B cell (primary cell): ENCODE data around the gene P3H3. TPM values are rescaled to one million over a fixed set of nuclear protein-coding genes. Genes with fewer than 3 reads are reported as not detected.

Experiments
- ATAC-seq: fragments of 200-7000 bp; cut with Tn5 transposase; one replicate; pipeline ENCODE4 v1.10.0; 2021; ENCODE audit warnings: low read depth, mild to moderate bottlenecking, moderate number of reproducible peaks, moderate library complexity
- CTCF ChIA-PET: fragments of 350-600 bp; sonication (Branson Sonifier 250); formaldehyde crosslinking; loops from one replicate; lab custom pipeline; 2021; ENCODE audit warnings: antibody characterized with exemption, inconsistent platforms; lab: Charles Lee
- POLR2A ChIA-PET: fragments of 350-600 bp; sonication (Branson Sonifier 250); formaldehyde crosslinking; loops from one replicate; lab custom pipeline; 2021; ENCODE audit warnings: antibody characterized with exemption; lab: Charles Lee
- DNase-seq: peaks from one replicate; pipeline ENCODE4 v3.0.0; 2013
- H2AFZ ChIP-seq: 2 replicates; pipeline ENCODE4 v1.6.1; 2012; ENCODE audit warnings: mild to moderate bottlenecking, low read depth, low read length; ENCODE audit not compliant: insufficient read depth, poor library complexity, severe bottlenecking
- H3K27ac ChIP-seq, 2 donors: 1 replicate in 1 of 2; 2 replicates in 1 of 2; pipeline ENCODE4 v1.5.1; 2012 to 2013; ENCODE audit warnings: low read length in 2 of 2, mild to moderate bottlenecking in 2 of 2, moderate library complexity in 1 of 2
- H3K27me3 ChIP-seq, 4 experiments: fragments of 200-600 bp in 1 of 4; sonication (generic) in 1 of 4; replicated peaks in 1 of 4; 1 replicate in 2 of 4; 2 replicates in 2 of 4; pipeline versions ENCODE4 v1.6.1 to v1.7.0; 2013 to 2016; ENCODE audit warnings: low read length in 3 of 4, mild to moderate bottlenecking in 2 of 4, mixed read lengths in 1 of 4, moderate library complexity in 1 of 4; ENCODE audit not compliant: insufficient read depth in 4 of 4, control insufficient read depth in 3 of 4; ENCODE audit errors: control extremely low read depth in 1 of 4
- H3K36me3 ChIP-seq, 2 experiments: replicated peaks in 1 of 2; 1 replicate in 1 of 2; 2 replicates in 1 of 2; pipeline versions ENCODE4 v1.6.1 to v1.7.1; 2013; ENCODE audit warnings: low read length in 1 of 2; ENCODE audit not compliant: insufficient read depth in 2 of 2, control insufficient read depth in 1 of 2; ENCODE audit errors: control extremely low read depth in 1 of 2, extremely low read depth in 1 of 2
- H3K4me1 ChIP-seq, 2 donors: fragments of 200-600 bp in 1 of 2; sonication (generic) in 1 of 2; 1 replicate in 1 of 2; 2 replicates in 1 of 2; pipeline versions ENCODE4 v1.5.1 to v1.6.1; 2013 to 2017; ENCODE audit warnings: low read length in 2 of 2; ENCODE audit not compliant: control insufficient read depth in 2 of 2, insufficient read depth in 2 of 2
- H3K4me2 ChIP-seq: replicated peaks from 2 replicates; pipeline ENCODE3; 2012; ENCODE audit warnings: mild to moderate bottlenecking, low read depth, low read length; ENCODE audit not compliant: poor library complexity, severe bottlenecking
- H3K4me3 ChIP-seq, 5 experiments: fragments of 200-600 bp in 1 of 5; sonication (generic) in 1 of 5; 1 replicate in 3 of 5; 2 replicates in 2 of 5; pipeline versions ENCODE4 v1.5.1 to v1.7.0; 2011 to 2016; ENCODE audit warnings: low read length in 4 of 5, mild to moderate bottlenecking in 4 of 5, low read depth in 2 of 5, control low read depth in 1 of 5, moderate library complexity in 1 of 5; ENCODE audit not compliant: insufficient read depth in 1 of 5; ENCODE audit errors: control extremely low read depth in 1 of 5, extremely low read depth in 1 of 5
- H3K79me2 ChIP-seq: fragments of 200-600 bp; sonication (generic); one replicate; pipeline ENCODE4 v1.6.0; 2016; ENCODE audit warnings: low read length; ENCODE audit not compliant: control insufficient read depth, insufficient read depth
- H3K9ac ChIP-seq: fragments of 200-600 bp; sonication (generic); 2 replicates; pipeline ENCODE4 v1.6.1; 2017; ENCODE audit warnings: mild to moderate bottlenecking, low read length, moderate library complexity
- H3K9me3 ChIP-seq, 3 donors: one replicate each; pipeline versions ENCODE4 v1.6.1 to v1.7.1; 2013; ENCODE audit warnings: low read length in 2 of 3; ENCODE audit not compliant: control insufficient read depth in 2 of 3, insufficient read depth in 1 of 3; ENCODE audit errors: control extremely low read depth in 1 of 3
- H4K20me1 ChIP-seq: 2 replicates; pipeline ENCODE4 v1.6.0; 2012; ENCODE audit warnings: mild to moderate bottlenecking, low read length; ENCODE audit not compliant: insufficient read depth, control insufficient read depth, poor library complexity, severe bottlenecking
- H3K27ac Mint-ChIP-seq: one replicate; pipeline ENCODE4 v1.8.0; 2021; ENCODE audit warnings: mixed read lengths
- H3K27me3 Mint-ChIP-seq: one replicate; pipeline ENCODE4 v1.8.0; 2021; ENCODE audit warnings: mixed read lengths
- H3K4me1 Mint-ChIP-seq: one replicate; pipeline ENCODE4 v1.8.0; 2021; ENCODE audit warnings: mixed read lengths
- H3K4me3 Mint-ChIP-seq: one replicate; pipeline ENCODE4 v1.8.0; 2021; ENCODE audit warnings: mixed read lengths
- H3K9me3 Mint-ChIP-seq: one replicate; pipeline ENCODE4 v1.8.0; 2022; ENCODE audit warnings: mixed read lengths; ENCODE audit not compliant: insufficient read depth
- EZH2 ChIP-seq: IDR thresholded peaks from 2 replicates; pipeline ENCODE4 v1.6.1; 2012; ENCODE audit warnings: borderline replicate concordance, low read depth, mild to moderate bottlenecking, moderate library complexity, low read length; ENCODE audit not compliant: insufficient read depth, poor library complexity, severe bottlenecking
- WGBS: methylation state at CpG from one replicate; pipeline ENCODE4 v1.1.5; 2013; ENCODE audit warnings: missing lambda C conversion rate; ENCODE audit not compliant: insufficient coverage; 5-methylcytosine and 5-hydroxymethylcytosine counted together
- intact Hi-C: fragments of 100-400 bp; cut with micrococcal nuclease; formaldehyde crosslinking; loops from one replicate; pipeline ENCODE4 v1.10.0; 2022
- polyA plus RNA-seq: library from polyadenylated mRNA; depleted of rRNA; stranded (reverse); fragments of >200 nt; gene quantifications from 2 replicates; pipeline ENCODE4 v1.2.3, GENCODE V29; 2012
- total RNA-seq, 2 donors: library from RNA; stranded (reverse); fragments of 120-200 nt in 1 of 2; gene quantifications; 1 replicate in 1 of 2; 2 replicates in 1 of 2; pipeline versions ENCODE4 v1.2.3 to v1.2.4, GENCODE V29; 2013 to 2022
- TF ChIP-seq, protein P1 (sequence below): fragments of 200-600 bp; IDR thresholded peaks from one replicate; pipeline ENCODE4 v1.8.0; 2022; ENCODE audit warnings: antibody characterized with exemption, mild to moderate bottlenecking

P3H3 gene
- total and polyA plus RNA-seq, 2 donors (not counting 1 experiment from before 2014, with no cell fraction given), result 0.09 TPM; not detected in 1

DNA sequence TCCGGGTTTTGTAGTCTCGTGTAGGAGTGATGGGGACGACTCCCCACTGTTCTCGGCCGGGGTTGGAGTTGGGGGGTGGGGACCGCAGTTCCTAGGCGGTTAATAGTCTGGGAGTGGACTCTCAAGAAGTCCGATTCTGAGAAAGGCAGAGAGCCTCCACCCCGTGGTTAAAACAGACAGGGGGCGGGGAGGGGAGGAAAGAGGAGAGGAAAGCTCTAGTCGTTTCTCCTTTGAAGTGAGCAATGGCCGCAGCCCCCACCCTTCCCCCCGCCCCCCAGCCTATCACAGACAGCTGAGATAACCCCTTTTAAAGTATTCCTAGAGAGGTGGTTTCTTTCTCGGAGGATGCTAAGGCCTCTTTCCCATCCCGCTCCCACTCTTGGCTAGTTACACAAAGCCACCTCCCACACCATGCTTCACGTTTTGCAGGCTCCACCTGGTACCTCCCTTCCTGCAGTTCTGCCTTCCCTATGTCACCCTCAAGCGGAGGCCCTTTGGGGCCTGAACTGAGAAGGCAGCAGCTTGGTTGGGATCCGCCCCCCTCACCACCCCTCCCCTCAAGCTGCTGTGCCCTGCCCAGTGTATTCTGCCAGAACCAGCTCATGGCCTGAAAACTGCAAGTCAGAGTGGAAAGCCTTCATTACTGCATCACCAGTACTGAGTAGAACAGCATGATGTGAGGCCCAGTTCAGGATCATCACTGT lies 24.6 kb downstream of the P3H3 start:
- Mint-ChIP-seq H3K4me3 (peak overlapping the region; percentile 92), H3K9me3 (no peaks in the 10 kb centered on the region), H3K4me1 (peaks cover 23% of the 10 kb centered on the region), H3K27ac (peak overlapping the region; percentile 93), H3K27me3 (no peaks in the 10 kb centered on the region)
- POLR2A ChIA-PET, result interaction anchor here (0.6 to 5.3 kb wide), 18 partner anchors 9 to 383 kb away, joined by 3 to 49 read pairs (median 6); partner anchors contain the start of genes COPS7A, LPCAT3, LRRC23 and MLF2
- no peak for DNase-seq
- Histone ChIP-seq H3K4me3 (peak overlapping the region; percentile 11 to 92 (median 85)), H3K4me2 (peak overlapping the region; percentile 87), H3K36me3 (peaks cover 0 to 32% of the 10 kb centered on the region in 2 experiments), H4K20me1 (peaks cover 5% of the 10 kb centered on the region), H3K9ac (peak overlapping the region; percentile 87), H3K4me1 (peaks cover 6 to 23% of the 10 kb centered on the region in 2 donors), H3K79me2 (peaks cover 46% of the 10 kb centered on the region), H3K27ac (peak overlapping the region; percentile 37 to 56), H3K9me3 (no peaks in the 10 kb centered on the region), H3K27me3 (no peaks in the 10 kb centered on the region), H2AFZ (peak overlapping the region; percentile 80)
- no peak for ATAC-seq
- no peak for TF ChIP-seq EZH2
- TF ChIP-seq, protein P1, sequence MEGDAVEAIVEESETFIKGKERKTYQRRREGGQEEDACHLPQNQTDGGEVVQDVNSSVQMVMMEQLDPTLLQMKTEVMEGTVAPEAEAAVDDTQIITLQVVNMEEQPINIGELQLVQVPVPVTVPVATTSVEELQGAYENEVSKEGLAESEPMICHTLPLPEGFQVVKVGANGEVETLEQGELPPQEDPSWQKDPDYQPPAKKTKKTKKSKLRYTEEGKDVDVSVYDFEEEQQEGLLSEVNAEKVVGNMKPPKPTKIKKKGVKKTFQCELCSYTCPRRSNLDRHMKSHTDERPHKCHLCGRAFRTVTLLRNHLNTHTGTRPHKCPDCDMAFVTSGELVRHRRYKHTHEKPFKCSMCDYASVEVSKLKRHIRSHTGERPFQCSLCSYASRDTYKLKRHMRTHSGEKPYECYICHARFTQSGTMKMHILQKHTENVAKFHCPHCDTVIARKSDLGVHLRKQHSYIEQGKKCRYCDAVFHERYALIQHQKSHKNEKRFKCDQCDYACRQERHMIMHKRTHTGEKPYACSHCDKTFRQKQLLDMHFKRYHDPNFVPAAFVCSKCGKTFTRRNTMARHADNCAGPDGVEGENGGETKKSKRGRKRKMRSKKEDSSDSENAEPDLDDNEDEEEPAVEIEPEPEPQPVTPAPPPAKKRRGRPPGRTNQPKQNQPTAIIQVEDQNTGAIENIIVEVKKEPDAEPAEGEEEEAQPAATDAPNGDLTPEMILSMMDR, result no peak
- intact Hi-C loops, result loop anchor here (1.0 to 5.0 kb wide), 10 partner anchors 14 to 296 kb away; partner anchors contain the start of genes CHD4, COPS7A, IFFO1 and LPCAT3
- 0% methylated on average over 10 of the region's 18 CpGs for WGBS
- CTCF ChIA-PET, result interaction anchor here (0.6 to 6.7 kb wide), 12 partner anchors 16 to 260 kb away, joined by 3 to 136 read pairs (median 5); partner anchors contain the start of genes COPS7A, MLF2, SPSB2 and TPI1

DNA sequence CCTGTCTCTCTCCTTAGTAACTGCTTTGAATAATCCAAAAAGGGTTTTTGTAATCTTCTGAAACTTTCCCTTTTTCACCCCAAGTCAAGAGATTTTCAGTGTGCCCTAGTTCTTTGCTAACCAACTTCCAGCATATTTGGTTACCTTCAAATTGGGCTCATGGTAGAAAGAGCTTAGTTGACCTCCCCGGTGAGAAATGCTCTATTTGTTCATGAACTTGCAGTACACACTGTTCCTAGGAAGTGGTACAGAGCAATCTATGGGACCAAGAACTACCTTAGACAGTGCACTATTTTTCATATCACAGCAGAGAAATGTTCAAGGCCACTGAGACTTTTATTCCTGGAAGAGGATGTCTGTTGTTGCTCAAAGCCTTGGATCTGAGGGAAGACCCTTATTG lies 25.4 kb downstream of the P3H3 start:
- peaks cover 48% of the 10 kb centered on the region for H3K79me2 ChIP-seq
- ATAC-seq (no peak), DNase-seq (no peak)
- Mint-ChIP-seq H3K4me1 (peaks cover 23% of the 10 kb centered on the region), H3K27me3 (no peaks in the 10 kb centered on the region), H3K27ac (peak overlapping the region; percentile 89), H3K9me3 (no peaks in the 10 kb centered on the region), H3K4me3 (peak overlapping the region; percentile 92)
- ChIA-PET POLR2A (interaction anchor here (3.6 to 5.3 kb wide), 2 partner anchors 14 to 19 kb away, joined by 29 to 49 read pairs; partner anchors contain the start of genes SPSB2 and TPI1), CTCF (interaction anchor here (1.2 to 6.7 kb wide), 5 partner anchors 17 to 107 kb away, joined by 3 to 136 read pairs (median 6); partner anchors contain the start of genes MLF2, SPSB2 and TPI1)
- no peak overlapping the region for H2AFZ ChIP-seq
- WGBS, result no CpG with 5 or more reads among the region's 1 CpG
- H3K36me3 ChIP-seq, result peaks cover 0 to 41% of the 10 kb centered on the region in 2 experiments
- TF ChIP-seq, protein P1, result no peak
- TF ChIP-seq EZH2, result no peak
- H3K9me3 ChIP-seq, result no peaks in the 10 kb centered on the region
- no peak overlapping the region for H3K4me2 ChIP-seq
- intact Hi-C loops, result loop anchor here (5.0 kb wide), 3 partner anchors 84 to 296 kb away; partner anchors contain the start of genes IFFO1 and PTMS
- H3K27me3 ChIP-seq, result no peaks in the 10 kb centered on the region
- no peak overlapping the region for H3K9ac ChIP-seq
- H3K4me1 ChIP-seq, result peaks cover 6 to 23% of the 10 kb centered on the region in 2 donors
- peak overlapping the region in 1 of 2 donors; percentile 37 for H3K27ac ChIP-seq
- H4K20me1 ChIP-seq, result peaks cover 5% of the 10 kb centered on the region
- H3K4me3 ChIP-seq, result no peak overlapping the region
